CD4-positive, alpha-beta memory T cell (primary cell): ENCODE results near the gene MRPS34. TPM values are rescaled to one million over a fixed set of nuclear protein-coding genes. Genes with fewer than 3 reads are reported as not detected.
A peak's percentile ranks its signal among the peaks of the same experiment; 100 is the strongest.

ENCODE experiments used
- CTCF ChIA-PET: fragments of 350-600 bp; sonication (Branson Sonifier 250); formaldehyde crosslinking; loops from one replicate; lab custom pipeline; 2021; ENCODE audit warnings: inconsistent platforms; ENCODE audit not compliant: partially characterized antibody; lab: Charles Lee
- POLR2A ChIA-PET: fragments of 350-600 bp; sonication (Branson Sonifier 250); formaldehyde crosslinking; loops from one replicate; lab custom pipeline; 2021; ENCODE audit not compliant: partially characterized antibody; lab: Charles Lee
- DNase-seq, 5 donors: peaks; one replicate each; pipeline versions ENCODE4 v3.0.0 to v3.0.0-alpha.2; 2020 to 2022; ENCODE audit warnings: mixed read lengths in 1 of 5
- H3K27ac ChIP-seq: one replicate; pipeline ENCODE4 v1.7.0; 2013; ENCODE audit warnings: low read depth, low read length
- H3K27me3 ChIP-seq: 2 replicates; pipeline ENCODE4 v1.7.0; 2013; ENCODE audit warnings: mild to moderate bottlenecking, low read length, moderate library complexity; ENCODE audit not compliant: insufficient read depth
- H3K36me3 ChIP-seq: 2 replicates; pipeline ENCODE4 v1.7.0; 2013; ENCODE audit warnings: mild to moderate bottlenecking, low read length, moderate library complexity; ENCODE audit not compliant: insufficient read depth
- H3K4me1 ChIP-seq: 2 replicates; pipeline ENCODE4 v1.7.0; 2013; ENCODE audit warnings: mild to moderate bottlenecking, low read length, moderate library complexity; ENCODE audit not compliant: insufficient read depth
- H3K4me3 ChIP-seq, 2 donors: one replicate each; pipeline ENCODE4 v1.7.0; 2013; ENCODE audit warnings: low read length in 2 of 2, mild to moderate bottlenecking in 1 of 2
- H3K9me3 ChIP-seq, 2 donors: one replicate each; pipeline ENCODE4 v1.7.0; 2013; ENCODE audit warnings: low read length in 2 of 2, control low read depth in 1 of 2; ENCODE audit not compliant: control insufficient read depth in 1 of 2
- H3K27ac Mint-ChIP-seq, 7 donors: one replicate each; pipeline ENCODE4 v1.8.0; 2020 to 2021; ENCODE audit warnings: mixed read lengths in 7 of 7, mild to moderate bottlenecking in 6 of 7, inconsistent platforms in 3 of 7, moderate library complexity in 3 of 7
- H3K27me3 Mint-ChIP-seq, 2 donors: one replicate each; pipeline ENCODE4 v1.8.0; 2020 to 2021; ENCODE audit warnings: mixed read lengths in 2 of 2
- H3K36me3 Mint-ChIP-seq, 2 donors: one replicate each; pipeline ENCODE4 v1.8.0; 2020 to 2021; ENCODE audit warnings: mixed read lengths in 2 of 2, inconsistent platforms in 1 of 2, mild to moderate bottlenecking in 1 of 2
- H3K4me1 Mint-ChIP-seq, 4 donors: one replicate each; pipeline ENCODE4 v1.8.0; 2020 to 2021; ENCODE audit warnings: mixed read lengths in 4 of 4, mild to moderate bottlenecking in 1 of 4
- H3K4me3 Mint-ChIP-seq, 8 donors: one replicate each; pipeline ENCODE4 v1.8.0; 2020 to 2021; ENCODE audit warnings: mixed read lengths in 8 of 8, mild to moderate bottlenecking in 7 of 8, moderate library complexity in 6 of 8, inconsistent platforms in 3 of 8
- H3K9me3 Mint-ChIP-seq, 8 donors: one replicate each; pipeline ENCODE4 v1.8.0; 2020 to 2021; ENCODE audit warnings: mixed read lengths in 8 of 8, mild to moderate bottlenecking in 5 of 8, inconsistent platforms in 3 of 8, moderate library complexity in 1 of 8
- intact Hi-C: fragments of 100-400 bp; cut with micrococcal nuclease; formaldehyde crosslinking; loops from one replicate; pipeline ENCODE4 v1.15.1; 2023
- polyA plus RNA-seq, 2 donors: library from polyadenylated mRNA; unstranded; fragments of 300-500 nt; fragmentation: Illumina TruSeq; gene quantifications; one replicate each; pipeline ENCODE4 v1.2.3, GENCODE V29; 2021
- total RNA-seq, 2 experiments: library from RNA; stranded (reverse); gene quantifications; one replicate each; pipeline ENCODE4 v1.2.3, GENCODE V29; 2021

MRPS34 gene
- total and polyA plus RNA-seq, 4 experiments from 2014 or later, result 57.6 to 151 (median 103) TPM

- Mint-ChIP-seq H3K4me3 (no peak overlapping the region), H3K27ac (no peak overlapping the region), H3K36me3 (peaks cover 4 to 8% of the 10 kb centered on the region in 2 donors), H3K9me3 (no peaks in the 10 kb centered on the region), H3K4me1 (peaks cover 0 to 10% (median 2%) of the 10 kb centered on the region in 4 donors), H3K27me3 (no peaks in the 10 kb centered on the region)
- Histone ChIP-seq H3K4me1 (peaks cover 9% of the 10 kb centered on the region), H3K27me3 (no peaks in the 10 kb centered on the region), H3K27ac (no peak overlapping the region), H3K9me3 (no peaks in the 10 kb centered on the region), H3K36me3 (peaks cover 13% of the 10 kb centered on the region), H3K4me3 (no peak overlapping the region)
- ChIA-PET CTCF (no interaction called here), POLR2A (interaction anchor here (1.6 kb wide), 1 partner anchor 8 kb away, joined by 5 read pairs; the partner anchor contains the start of genes NUBP2 and SPSB3)
- intact Hi-C loops, result no loop called here
- no peak for DNase-seq
Observed at GRCh38 chr16:1790261-1790610, 17.3 kb upstream of the MRPS34 start.

GRCh38 chr16:1789643-1790045, 16.7 kb upstream of the MRPS34 start:
- H3K36me3 ChIP-seq, result peaks cover 13% of the 10 kb centered on the region
- H3K4me1 ChIP-seq, result peaks cover 14% of the 10 kb centered on the region
- H3K4me3 ChIP-seq, result no peak overlapping the region
- DNase-seq, result no peak
- H3K27me3 ChIP-seq, result no peaks in the 10 kb centered on the region
- POLR2A ChIA-PET, result no interaction called here
- Mint-ChIP-seq H3K36me3 (peaks cover 4 to 9% of the 10 kb centered on the region in 2 donors), H3K27me3 (no peaks in the 10 kb centered on the region), H3K27ac (no peak overlapping the region), H3K9me3 (no peaks in the 10 kb centered on the region), H3K4me1 (peaks cover 2 to 14% (median 5%) of the 10 kb centered on the region in 4 donors), H3K4me3 (no peak overlapping the region)
- CTCF ChIA-PET, result no interaction called here
- H3K9me3 ChIP-seq, result no peaks in the 10 kb centered on the region
- intact Hi-C loops, result no loop called here
- H3K27ac ChIP-seq, result no peak overlapping the region

- H3K36me3 ChIP-seq, result peaks cover 13% of the 10 kb centered on the region
- H3K27me3 ChIP-seq, result no peaks in the 10 kb centered on the region
- peak in 1 of 5 donors; percentile 17 for DNase-seq
- ChIA-PET POLR2A (no interaction called here), CTCF (no interaction called here)
- Mint-ChIP-seq H3K27me3 (no peaks in the 10 kb centered on the region), H3K4me1 (peaks cover 2 to 21% (median 8%) of the 10 kb centered on the region in 4 donors), H3K27ac (peak overlapping the region in 1 of 7 donors; percentile 85), H3K9me3 (no peaks in the 10 kb centered on the region), H3K4me3 (no peak overlapping the region), H3K36me3 (peaks cover 4 to 9% of the 10 kb centered on the region in 2 donors)
- intact Hi-C loops, result no loop called here
- H3K4me3 ChIP-seq, result no peak overlapping the region
- no peaks in the 10 kb centered on the region for H3K9me3 ChIP-seq
- peaks cover 21% of the 10 kb centered on the region for H3K4me1 ChIP-seq
- no peak overlapping the region for H3K27ac ChIP-seq
Observed at GRCh38 chr16:1788708-1789100, 15.8 kb upstream of the MRPS34 start.

- DNase-seq, result peak in 1 of 5 donors; percentile 32
- Histone ChIP-seq H3K36me3 (peaks cover 13% of the 10 kb centered on the region), H3K27ac (no peak overlapping the region), H3K27me3 (no peaks in the 10 kb centered on the region), H3K9me3 (no peaks in the 10 kb centered on the region), H3K4me1 (peaks cover 25% of the 10 kb centered on the region), H3K4me3 (no peak overlapping the region)
- ChIA-PET CTCF (interaction anchor here (1.2 kb wide), 1 partner anchor 35 kb away, joined by 3 read pairs; no protein-coding TSS in a partner anchor), POLR2A (no interaction called here)
- Mint-ChIP-seq H3K4me3 (no peak overlapping the region), H3K36me3 (peaks cover 4 to 12% of the 10 kb centered on the region in 2 donors), H3K27me3 (no peaks in the 10 kb centered on the region), H3K4me1 (peaks cover 5 to 26% (median 13%) of the 10 kb centered on the region in 4 donors), H3K9me3 (no peaks in the 10 kb centered on the region), H3K27ac (no peak overlapping the region)
- intact Hi-C loops, result no loop called here
Observed at GRCh38 chr16:1788095-1788707, 15.3 kb upstream of the MRPS34 start.

- peaks cover 4 to 17% of the 10 kb centered on the region in 2 donors for H3K36me3 Mint-ChIP-seq
- Histone ChIP-seq H3K4me3 (no peak overlapping the region), H3K9me3 (no peaks in the 10 kb centered on the region), H3K27me3 (no peaks in the 10 kb centered on the region), H3K36me3 (peaks cover 13% of the 10 kb centered on the region), H3K4me1 (peaks cover 25% of the 10 kb centered on the region), H3K27ac (no peak overlapping the region)
- no peak overlapping the region for H3K27ac Mint-ChIP-seq
- CTCF ChIA-PET, result interaction anchor here (1.2 kb wide), 1 partner anchor 36 kb away, joined by 3 read pairs; no protein-coding TSS in a partner anchor
- POLR2A ChIA-PET, result no interaction called here
- peaks cover 0 to 2% (median 0%) of the 10 kb centered on the region in 8 donors for H3K9me3 Mint-ChIP-seq
- no peaks in the 10 kb centered on the region for H3K27me3 Mint-ChIP-seq
- peaks cover 7 to 28% (median 18%) of the 10 kb centered on the region in 4 donors for H3K4me1 Mint-ChIP-seq
- intact Hi-C loops, result no loop called here
- peak in 1 of 5 donors; percentile 42 for DNase-seq
- no peak overlapping the region for H3K4me3 Mint-ChIP-seq
Observed at GRCh38 chr16:1787322-1788094, 14.6 kb upstream of the MRPS34 start.

GRCh38 chr16:1787056-1787321, 14.1 kb upstream of the MRPS34 start:
- Histone ChIP-seq H3K27ac (no peak overlapping the region), H3K36me3 (peaks cover 13% of the 10 kb centered on the region), H3K4me1 (peaks cover 25% of the 10 kb centered on the region), H3K4me3 (no peak overlapping the region), H3K27me3 (no peaks in the 10 kb centered on the region), H3K9me3 (no peaks in the 10 kb centered on the region)
- CTCF ChIA-PET, result interaction anchor here (1.2 kb wide), 1 partner anchor 36 kb away, joined by 3 read pairs; no protein-coding TSS in a partner anchor
- H3K27me3 Mint-ChIP-seq, result no peaks in the 10 kb centered on the region
- H3K4me1 Mint-ChIP-seq, result peaks cover 7 to 29% (median 19%) of the 10 kb centered on the region in 4 donors
- intact Hi-C loops, result no loop called here
- DNase-seq, result no peak
- no peak overlapping the region for H3K4me3 Mint-ChIP-seq
- H3K27ac Mint-ChIP-seq, result no peak overlapping the region
- POLR2A ChIA-PET, result no interaction called here
- peaks cover 4 to 19% of the 10 kb centered on the region in 2 donors for H3K36me3 Mint-ChIP-seq
- H3K9me3 Mint-ChIP-seq, result peaks cover 0 to 3% (median 0%) of the 10 kb centered on the region in 8 donors

- Histone ChIP-seq H3K9me3 (no peaks in the 10 kb centered on the region), H3K4me1 (peaks cover 28% of the 10 kb centered on the region), H3K36me3 (peaks cover 13% of the 10 kb centered on the region), H3K27me3 (no peaks in the 10 kb centered on the region), H3K27ac (no peak overlapping the region), H3K4me3 (no peak overlapping the region)
- Mint-ChIP-seq H3K27ac (no peak overlapping the region), H3K9me3 (peaks cover 0 to 3% (median 0%) of the 10 kb centered on the region in 8 donors), H3K27me3 (no peaks in the 10 kb centered on the region), H3K4me3 (no peak overlapping the region), H3K36me3 (peaks cover 4 to 22% of the 10 kb centered on the region in 2 donors), H3K4me1 (peaks cover 11 to 35% (median 23%) of the 10 kb centered on the region in 4 donors)
- CTCF ChIA-PET, result no interaction called here
- peak in 1 of 5 donors; percentile 33 for DNase-seq
- POLR2A ChIA-PET, result no interaction called here
- intact Hi-C loops, result no loop called here
Observed at GRCh38 chr16:1786242-1787055, 13.5 kb upstream of the MRPS34 start.
